SK-N-SH treated with all-trans-retinoic acid at 6 μM for 48 hours (cell line): ENCODE measurements around the gene LIG4.

ENCODE experiments used
- ATAC-seq: fragments of 200-7000 bp; cut with Tn5 transposase; 3 replicates; pipeline ENCODE4 v1.9.1; 2020; ENCODE audit warnings: mild to moderate bottlenecking, moderate library complexity
- ARNTL ChIP-seq: fragments of 450-650 bp; formaldehyde crosslinking; IDR thresholded peaks from 2 replicates; pipeline ENCODE4 v1.5.0; 2020; ENCODE audit warnings: low read depth, mild to moderate bottlenecking, moderate library complexity, borderline replicate concordance
- CREB5 ChIP-seq: fragments of 250-450 bp; sonication (Bioruptor Pico); IDR thresholded peaks from 2 replicates; pipeline ENCODE4 v1.5.1; 2020; ENCODE audit warnings: low read depth, mild to moderate bottlenecking, moderate library complexity
- CSRNP3 ChIP-seq: fragments of 250-450 bp; sonication (Bioruptor Pico); IDR thresholded peaks from 2 replicates; pipeline ENCODE4 v1.5.1; 2021; ENCODE audit warnings: mild to moderate bottlenecking, moderate library complexity
- GLIS3 ChIP-seq: fragments of 250-450 bp; sonication (Bioruptor Pico); IDR thresholded peaks from 2 replicates; pipeline ENCODE4 v1.5.0; 2020; ENCODE audit warnings: mild to moderate bottlenecking, moderate library complexity
- ISL1 ChIP-seq: fragments of 250-450 bp; sonication (Bioruptor Pico); IDR thresholded peaks from 2 replicates; pipeline ENCODE4 v2.1.2; 2022; ENCODE audit warnings: mild to moderate bottlenecking, moderate library complexity
- OSR1 ChIP-seq: fragments of 250-450 bp; sonication (Bioruptor Pico); IDR thresholded peaks from 2 replicates; pipeline ENCODE4 v1.8.0; 2022; ENCODE audit warnings: moderate library complexity, mild to moderate bottlenecking, inconsistent platforms
- PATZ1 ChIP-seq: fragments of 250-450 bp; sonication (Bioruptor Pico); IDR thresholded peaks from 2 replicates; pipeline ENCODE4 v1.8.0; 2020; ENCODE audit warnings: mild to moderate bottlenecking, moderate library complexity, borderline replicate concordance
- PPARA ChIP-seq: fragments of 250-450 bp; sonication (Bioruptor Pico); IDR thresholded peaks from 2 replicates; pipeline ENCODE4 v1.5.0; 2020; ENCODE audit warnings: mild to moderate bottlenecking, borderline replicate concordance
- RARB ChIP-seq: fragments of 250-450 bp; sonication (Bioruptor Pico); IDR thresholded peaks from 2 replicates; pipeline ENCODE4 v1.8.0; 2021; ENCODE audit warnings: mild to moderate bottlenecking, moderate library complexity
- SNAI2 ChIP-seq: fragments of 250-450 bp; sonication (Bioruptor Pico); IDR thresholded peaks from 2 replicates; pipeline ENCODE4 v1.5.0; 2020; ENCODE audit warnings: mild to moderate bottlenecking, moderate library complexity
- TOX ChIP-seq: fragments of 250-450 bp; sonication (Bioruptor Pico); IDR thresholded peaks from 2 replicates; pipeline ENCODE4 v1.8.0; 2021; ENCODE audit warnings: mild to moderate bottlenecking, moderate library complexity, borderline replicate concordance
- ZFP3 ChIP-seq: fragments of 250-450 bp; sonication (Bioruptor Pico); IDR thresholded peaks from 2 replicates; pipeline ENCODE4 v1.5.0; 2020; ENCODE audit warnings: mild to moderate bottlenecking, moderate library complexity
- ZFP30 ChIP-seq: fragments of 450-650 bp; formaldehyde crosslinking; IDR thresholded peaks from 2 replicates; pipeline ENCODE4 v1.5.0; 2022; ENCODE audit warnings: mild to moderate bottlenecking, moderate library complexity
- ZNF565 ChIP-seq: fragments of 450-650 bp; formaldehyde crosslinking; conservative IDR thresholded peaks from 2 replicates; pipeline ENCODE4 v1.5.0; 2020; ENCODE audit warnings: low read depth, mild to moderate bottlenecking, moderate library complexity
- ZNF70 ChIP-seq: fragments of 450-650 bp; formaldehyde crosslinking; IDR thresholded peaks from 2 replicates; pipeline ENCODE4 v1.5.0; 2020; ENCODE audit warnings: mild to moderate bottlenecking, moderate library complexity
- ZNF8 ChIP-seq: fragments of 450-650 bp; formaldehyde crosslinking; IDR thresholded peaks from 2 replicates; pipeline ENCODE4 v1.5.0; 2020; ENCODE audit warnings: mild to moderate bottlenecking, moderate library complexity
- TF ChIP-seq, protein P1 (sequence below): fragments of 250-450 bp; sonication (Bioruptor Pico); IDR thresholded peaks from 2 replicates; pipeline ENCODE4 v1.5.0; 2020; ENCODE audit warnings: mild to moderate bottlenecking, moderate library complexity
- TF ChIP-seq, protein P2 (sequence below): fragments of 250-450 bp; sonication (Bioruptor Pico); IDR thresholded peaks from 2 replicates; pipeline ENCODE4 v1.8.0; 2021; ENCODE audit warnings: low read depth, mild to moderate bottlenecking, moderate library complexity, borderline replicate concordance

The LIG4 gene

DNA sequence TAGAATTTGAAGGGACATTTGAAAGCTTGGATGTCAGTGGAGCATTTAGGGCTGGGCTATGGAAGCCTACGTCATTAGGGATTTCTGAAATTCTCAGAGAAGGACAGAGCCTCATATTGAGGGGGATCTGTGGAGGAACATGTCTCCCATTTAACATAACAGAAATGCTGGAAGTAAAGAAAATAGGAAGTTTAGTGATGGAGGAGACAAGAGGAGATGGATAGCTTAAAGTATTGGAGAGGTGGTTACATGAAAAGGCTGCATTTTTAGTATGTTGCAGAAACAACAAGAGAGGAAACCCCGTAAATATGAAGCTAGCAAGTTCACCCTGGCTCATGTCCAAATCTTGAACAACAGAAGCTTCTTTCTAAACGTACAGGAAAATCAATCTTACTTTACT is 24.4 kb downstream of the LIG4 start:
- ATAC-seq: no peak
- TF ChIP-seq ZNF565 (CRISPR knock-in tag): no peak
- no peak for TF ChIP-seq ZNF8 (CRISPR knock-in tag)
- TF ChIP-seq CSRNP3: no peak
- no peak for TF ChIP-seq SNAI2 (CRISPR knock-in tag)
- TF ChIP-seq PATZ1: no peak

DNA sequence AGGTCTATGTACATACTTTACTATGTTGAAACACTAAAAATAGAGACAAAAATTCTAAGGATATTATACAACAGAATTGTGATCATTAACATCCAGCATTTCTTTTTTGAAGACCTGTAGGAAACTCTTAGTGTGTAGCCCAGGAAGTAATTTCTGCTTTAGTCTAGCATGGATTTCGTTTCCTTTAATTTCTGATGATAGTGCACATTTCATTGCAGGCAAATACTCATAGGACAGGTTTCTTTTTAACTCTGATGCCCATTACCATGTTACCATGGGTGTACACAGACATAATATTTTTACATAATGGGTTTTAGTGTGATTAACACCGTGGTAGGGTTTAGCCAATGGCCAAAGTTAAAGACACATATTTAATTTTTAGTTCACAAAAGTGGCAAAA is 27.1 kb downstream of the LIG4 start:
- no peak for TF ChIP-seq PPARA (CRISPR knock-in tag)
- TF ChIP-seq, protein P1, sequence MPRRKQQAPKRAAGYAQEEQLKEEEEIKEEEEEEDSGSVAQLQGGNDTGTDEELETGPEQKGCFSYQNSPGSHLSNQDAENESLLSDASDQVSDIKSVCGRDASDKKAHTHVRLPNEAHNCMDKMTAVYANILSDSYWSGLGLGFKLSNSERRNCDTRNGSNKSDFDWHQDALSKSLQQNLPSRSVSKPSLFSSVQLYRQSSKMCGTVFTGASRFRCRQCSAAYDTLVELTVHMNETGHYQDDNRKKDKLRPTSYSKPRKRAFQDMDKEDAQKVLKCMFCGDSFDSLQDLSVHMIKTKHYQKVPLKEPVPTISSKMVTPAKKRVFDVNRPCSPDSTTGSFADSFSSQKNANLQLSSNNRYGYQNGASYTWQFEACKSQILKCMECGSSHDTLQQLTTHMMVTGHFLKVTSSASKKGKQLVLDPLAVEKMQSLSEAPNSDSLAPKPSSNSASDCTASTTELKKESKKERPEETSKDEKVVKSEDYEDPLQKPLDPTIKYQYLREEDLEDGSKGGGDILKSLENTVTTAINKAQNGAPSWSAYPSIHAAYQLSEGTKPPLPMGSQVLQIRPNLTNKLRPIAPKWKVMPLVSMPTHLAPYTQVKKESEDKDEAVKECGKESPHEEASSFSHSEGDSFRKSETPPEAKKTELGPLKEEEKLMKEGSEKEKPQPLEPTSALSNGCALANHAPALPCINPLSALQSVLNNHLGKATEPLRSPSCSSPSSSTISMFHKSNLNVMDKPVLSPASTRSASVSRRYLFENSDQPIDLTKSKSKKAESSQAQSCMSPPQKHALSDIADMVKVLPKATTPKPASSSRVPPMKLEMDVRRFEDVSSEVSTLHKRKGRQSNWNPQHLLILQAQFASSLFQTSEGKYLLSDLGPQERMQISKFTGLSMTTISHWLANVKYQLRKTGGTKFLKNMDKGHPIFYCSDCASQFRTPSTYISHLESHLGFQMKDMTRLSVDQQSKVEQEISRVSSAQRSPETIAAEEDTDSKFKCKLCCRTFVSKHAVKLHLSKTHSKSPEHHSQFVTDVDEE (CRISPR knock-in tag): no peak
- no peak for TF ChIP-seq ISL1
- no peak for TF ChIP-seq OSR1
- TF ChIP-seq RARB (CRISPR knock-in tag): no peak
- no peak for TF ChIP-seq TOX (CRISPR knock-in tag)

DNA sequence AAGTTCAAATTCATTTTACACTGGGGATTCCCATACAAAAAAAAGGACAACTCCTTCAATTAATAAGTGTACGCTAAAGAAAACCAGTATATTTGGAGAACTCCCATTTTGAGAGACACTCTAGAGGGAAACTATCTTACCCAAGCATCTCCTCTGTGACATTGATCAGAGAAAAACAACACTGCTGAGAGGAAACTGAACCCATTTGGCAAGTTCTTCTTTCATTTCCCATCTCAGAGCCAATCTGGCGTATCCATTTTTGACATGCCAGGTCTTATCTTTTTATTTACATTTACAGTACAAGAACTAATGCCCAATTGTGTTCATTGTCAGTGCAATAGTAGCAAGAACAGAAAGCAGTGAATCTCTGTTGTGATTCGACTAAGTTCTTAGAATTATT is 30.1 kb downstream of the LIG4 start:
- TF ChIP-seq ZNF8 (CRISPR knock-in tag) (no peak), ZNF70 (CRISPR knock-in tag) (no peak), OSR1 (no peak), ARNTL (CRISPR knock-in tag) (no peak), ZFP30 (no peak), ISL1 (no peak), ZFP3 (CRISPR knock-in tag) (no peak), TOX (CRISPR knock-in tag) (no peak), PATZ1 (no peak), CREB5 (CRISPR knock-in tag) (no peak), GLIS3 (CRISPR knock-in tag) (no peak)
- TF ChIP-seq, protein P2, sequence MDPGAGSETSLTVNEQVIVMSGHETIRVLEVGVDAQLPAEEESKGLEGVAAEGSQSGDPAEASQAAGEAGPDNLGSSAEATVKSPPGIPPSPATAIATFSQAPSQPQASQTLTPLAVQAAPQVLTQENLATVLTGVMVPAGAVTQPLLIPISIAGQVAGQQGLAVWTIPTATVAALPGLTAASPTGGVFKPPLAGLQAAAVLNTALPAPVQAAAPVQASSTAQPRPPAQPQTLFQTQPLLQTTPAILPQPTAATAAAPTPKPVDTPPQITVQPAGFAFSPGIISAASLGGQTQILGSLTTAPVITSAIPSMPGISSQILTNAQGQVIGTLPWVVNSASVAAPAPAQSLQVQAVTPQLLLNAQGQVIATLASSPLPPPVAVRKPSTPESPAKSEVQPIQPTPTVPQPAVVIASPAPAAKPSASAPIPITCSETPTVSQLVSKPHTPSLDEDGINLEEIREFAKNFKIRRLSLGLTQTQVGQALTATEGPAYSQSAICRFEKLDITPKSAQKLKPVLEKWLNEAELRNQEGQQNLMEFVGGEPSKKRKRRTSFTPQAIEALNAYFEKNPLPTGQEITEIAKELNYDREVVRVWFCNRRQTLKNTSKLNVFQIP (CRISPR knock-in tag): no peak
- TF ChIP-seq, protein P1 (CRISPR knock-in tag): no peak
- ATAC-seq: no peak

More for the DNA sequence above, 27.1 kb downstream of the LIG4 start:
- ATAC-seq: no peak
